ENCODE results near the gene PCDHA1.
"Not testable (repeated sequence)": the region's sequence is repeated elsewhere in the genome, so short reads cannot be mapped to it uniquely, and the experiment has no call there.

DNA sequence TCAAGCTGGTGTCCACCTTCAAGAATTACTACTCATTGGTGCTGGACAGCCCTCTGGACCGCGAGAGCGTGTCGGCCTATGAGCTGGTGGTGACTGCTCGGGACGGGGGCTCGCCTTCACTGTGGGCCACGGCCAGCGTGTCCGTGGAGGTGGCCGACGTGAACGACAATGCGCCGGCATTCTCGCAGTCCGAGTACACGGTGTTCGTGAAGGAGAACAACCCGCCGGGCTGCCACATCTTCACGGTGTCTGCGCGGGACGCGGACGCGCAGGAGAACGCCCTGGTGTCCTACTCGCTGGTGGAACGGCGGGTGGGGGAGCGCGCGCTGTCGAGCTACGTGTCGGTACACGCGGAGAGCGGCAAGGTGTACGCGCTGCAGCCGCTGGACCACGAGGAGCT is 16.4 kb downstream of the PCDHA1 start:
- TF ChIP-seq, protein P1, sequence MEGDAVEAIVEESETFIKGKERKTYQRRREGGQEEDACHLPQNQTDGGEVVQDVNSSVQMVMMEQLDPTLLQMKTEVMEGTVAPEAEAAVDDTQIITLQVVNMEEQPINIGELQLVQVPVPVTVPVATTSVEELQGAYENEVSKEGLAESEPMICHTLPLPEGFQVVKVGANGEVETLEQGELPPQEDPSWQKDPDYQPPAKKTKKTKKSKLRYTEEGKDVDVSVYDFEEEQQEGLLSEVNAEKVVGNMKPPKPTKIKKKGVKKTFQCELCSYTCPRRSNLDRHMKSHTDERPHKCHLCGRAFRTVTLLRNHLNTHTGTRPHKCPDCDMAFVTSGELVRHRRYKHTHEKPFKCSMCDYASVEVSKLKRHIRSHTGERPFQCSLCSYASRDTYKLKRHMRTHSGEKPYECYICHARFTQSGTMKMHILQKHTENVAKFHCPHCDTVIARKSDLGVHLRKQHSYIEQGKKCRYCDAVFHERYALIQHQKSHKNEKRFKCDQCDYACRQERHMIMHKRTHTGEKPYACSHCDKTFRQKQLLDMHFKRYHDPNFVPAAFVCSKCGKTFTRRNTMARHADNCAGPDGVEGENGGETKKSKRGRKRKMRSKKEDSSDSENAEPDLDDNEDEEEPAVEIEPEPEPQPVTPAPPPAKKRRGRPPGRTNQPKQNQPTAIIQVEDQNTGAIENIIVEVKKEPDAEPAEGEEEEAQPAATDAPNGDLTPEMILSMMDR (conservative IDR thresholded peaks at IDR 0.05; ENCODE audit: low read length) = not testable (repeated sequence)
- TF ChIP-seq EZH2phosphoT487 (IDR thresholded peaks at IDR 0.05; ENCODE audit: borderline replicate concordance, low read depth, low read length) = not testable (repeated sequence)
